Superior temporal gyrus (tissue), 1 donor: Measurements from ENCODE around the gene MSI2.

Source experiments
- DNase-seq: peaks from one replicate; pipeline ENCODE4 v3.0.0-alpha.2; 2016; ENCODE audit errors: extremely low spot score

The MSI2 gene

GRCh38 chr17:57676543-57676942, 420.2 kb downstream of the MSI2 start:
- DNase-seq = no peak

GRCh38 chr17:57677301-57677700, 421.0 kb downstream of the MSI2 start:
- no peak for DNase-seq

GRCh38 chr17:57677858-57678257, 421.5 kb downstream of the MSI2 start:
- no peak for DNase-seq

GRCh38 chr17:57678393-57678792, 422.1 kb downstream of the MSI2 start:
- no peak for DNase-seq

GRCh38 chr17:57679356-57679755, 423.0 kb downstream of the MSI2 start:
- no peak for DNase-seq

GRCh38 chr17:57679906-57680695, 423.8 kb downstream of the MSI2 start:
- DNase-seq = no peak

GRCh38 chr17:57682701-57683100, 426.4 kb downstream of the MSI2 start:
- DNase-seq = no peak

- no peak for DNase-seq
Measured at GRCh38 chr17:57684711-57685498, 428.6 kb downstream of the MSI2 start.

GRCh38 chr17:57685499-57686132, 429.3 kb downstream of the MSI2 start:
- no peak for DNase-seq

GRCh38 chr17:57687642-57688041, 431.3 kb downstream of the MSI2 start:
- DNase-seq = no peak

- no peak for DNase-seq
Measured at GRCh38 chr17:57689254-57689653, 432.9 kb downstream of the MSI2 start.

GRCh38 chr17:57691939-57692338, 435.6 kb downstream of the MSI2 start:
- DNase-seq = no peak

GRCh38 chr17:57692770-57693169, 436.4 kb downstream of the MSI2 start:
- no peak for DNase-seq

GRCh38 chr17:57694051-57694450, 437.7 kb downstream of the MSI2 start:
- no peak for DNase-seq

- DNase-seq = no peak
Measured at GRCh38 chr17:57696050-57696449, 439.7 kb downstream of the MSI2 start.

GRCh38 chr17:57697197-57697596, 440.9 kb downstream of the MSI2 start:
- DNase-seq = no peak

GRCh38 chr17:57697891-57698711, 441.8 kb downstream of the MSI2 start:
- DNase-seq = no peak

- DNase-seq = no peak
Measured at GRCh38 chr17:57699751-57700219, 443.5 kb downstream of the MSI2 start.

GRCh38 chr17:57701124-57701523, 444.8 kb downstream of the MSI2 start:
- DNase-seq = no peak

GRCh38 chr17:57703273-57703672, 446.9 kb downstream of the MSI2 start:
- no peak for DNase-seq

- no peak for DNase-seq
Measured at GRCh38 chr17:57704448-57704847, 448.1 kb downstream of the MSI2 start.
